ENCODE results near the gene CH25H. TPM values are rescaled to one million over a fixed set of nuclear protein-coding genes. Genes with fewer than 3 reads are reported as not detected.

Gene CH25H
- total RNA-seq, 1 donor: 5.8 TPM

- H3K27me3 ChIP-seq (ENCODE audit: insufficient read depth, low read length): no peaks in the 10 kb centered on the region
- H3K4me2 ChIP-seq (ENCODE audit: insufficient read depth, low read length): no peak overlapping the region
- H3K27ac ChIP-seq (ENCODE audit: low read depth, low read length): no peak overlapping the region
- no peaks in the 10 kb centered on the region for H3K9me3 ChIP-seq (ENCODE audit: low read depth, low read length)
- H4K20me1 ChIP-seq (ENCODE audit: insufficient read depth, low read length): no peaks in the 10 kb centered on the region
- H3K36me3 ChIP-seq (ENCODE audit: insufficient read depth, low read length): no peaks in the 10 kb centered on the region
- no peak for TF ChIP-seq CTCF (IDR thresholded peaks at IDR 0.05; ENCODE audit: extremely low read depth, low read depth, low read length)
- no peak overlapping the region for H3K4me3 ChIP-seq (ENCODE audit: insufficient read depth, low read length)
- H3K4me1 ChIP-seq (ENCODE audit: insufficient read depth, low read length): peaks cover 19% of the 10 kb centered on the region
- DNase-seq (ENCODE audit: insufficient read length, low spot score, missing footprints): no peak
- no peaks in the 10 kb centered on the region for H3K79me2 ChIP-seq (ENCODE audit: insufficient read depth, low read length)
- no peak overlapping the region for H2AFZ ChIP-seq (ENCODE audit: low read length)
These were observed 42.2 kb downstream of the CH25H start for GRCh38 chr10:89164920-89165319.

GRCh38 chr10:89164080-89164479 lies 43.0 kb downstream of the CH25H start:
- Histone ChIP-seq H2AFZ (ENCODE audit: low read length) (no peak overlapping the region), H4K20me1 (ENCODE audit: insufficient read depth, low read length) (no peaks in the 10 kb centered on the region), H3K27ac (ENCODE audit: low read depth, low read length) (no peak overlapping the region), H3K9me3 (ENCODE audit: low read depth, low read length) (no peaks in the 10 kb centered on the region), H3K27me3 (ENCODE audit: insufficient read depth, low read length) (no peaks in the 10 kb centered on the region), H3K36me3 (ENCODE audit: insufficient read depth, low read length) (no peaks in the 10 kb centered on the region), H3K4me3 (ENCODE audit: insufficient read depth, low read length) (no peak overlapping the region), H3K79me2 (ENCODE audit: insufficient read depth, low read length) (no peaks in the 10 kb centered on the region), H3K4me1 (ENCODE audit: insufficient read depth, low read length) (peaks cover 26% of the 10 kb centered on the region), H3K4me2 (ENCODE audit: insufficient read depth, low read length) (peak overlapping the region; percentile 67)
- DNase-seq (ENCODE audit: insufficient read length, low spot score, missing footprints): no peak
- TF ChIP-seq CTCF (IDR thresholded peaks at IDR 0.05; ENCODE audit: extremely low read depth, low read depth, low read length): no peak

- no peaks in the 10 kb centered on the region for H3K79me2 ChIP-seq (ENCODE audit: insufficient read depth, low read length)
- no peak overlapping the region for H3K27ac ChIP-seq (ENCODE audit: low read depth, low read length)
- H3K9me3 ChIP-seq (ENCODE audit: low read depth, low read length): no peaks in the 10 kb centered on the region
- no peaks in the 10 kb centered on the region for H3K36me3 ChIP-seq (ENCODE audit: insufficient read depth, low read length)
- H3K4me3 ChIP-seq (ENCODE audit: insufficient read depth, low read length): peak overlapping the region; percentile 50
- DNase-seq (ENCODE audit: insufficient read length, low spot score, missing footprints): no peak
- H2AFZ ChIP-seq (ENCODE audit: low read length): peak overlapping the region; percentile 69
- no peaks in the 10 kb centered on the region for H3K27me3 ChIP-seq (ENCODE audit: insufficient read depth, low read length)
- peaks cover 32% of the 10 kb centered on the region for H3K4me1 ChIP-seq (ENCODE audit: insufficient read depth, low read length)
- peak overlapping the region; percentile 67 for H3K4me2 ChIP-seq (ENCODE audit: insufficient read depth, low read length)
- no peaks in the 10 kb centered on the region for H4K20me1 ChIP-seq (ENCODE audit: insufficient read depth, low read length)
- TF ChIP-seq CTCF (IDR thresholded peaks at IDR 0.05; ENCODE audit: extremely low read depth, low read depth, low read length): no peak
These were observed 43.7 kb downstream of the CH25H start for GRCh38 chr10:89163265-89163995.

- Histone ChIP-seq H3K9me3 (ENCODE audit: low read depth, low read length) (no peaks in the 10 kb centered on the region), H3K27ac (ENCODE audit: low read depth, low read length) (no peak overlapping the region), H3K36me3 (ENCODE audit: insufficient read depth, low read length) (no peaks in the 10 kb centered on the region), H3K4me3 (ENCODE audit: insufficient read depth, low read length) (no peak overlapping the region), H4K20me1 (ENCODE audit: insufficient read depth, low read length) (no peaks in the 10 kb centered on the region), H3K4me2 (ENCODE audit: insufficient read depth, low read length) (no peak overlapping the region), H3K4me1 (ENCODE audit: insufficient read depth, low read length) (peaks cover 36% of the 10 kb centered on the region), H3K27me3 (ENCODE audit: insufficient read depth, low read length) (no peaks in the 10 kb centered on the region), H2AFZ (ENCODE audit: low read length) (no peak overlapping the region), H3K79me2 (ENCODE audit: insufficient read depth, low read length) (no peaks in the 10 kb centered on the region)
- no peak for DNase-seq (ENCODE audit: insufficient read length, low spot score, missing footprints)
- TF ChIP-seq CTCF (IDR thresholded peaks at IDR 0.05; ENCODE audit: extremely low read depth, low read depth, low read length): no peak
These were observed 44.5 kb downstream of the CH25H start for GRCh38 chr10:89162596-89162995.

Measured in osteoblast (primary cell).